ENCODE results near the gene WWTR1.

Gene WWTR1

DNA sequence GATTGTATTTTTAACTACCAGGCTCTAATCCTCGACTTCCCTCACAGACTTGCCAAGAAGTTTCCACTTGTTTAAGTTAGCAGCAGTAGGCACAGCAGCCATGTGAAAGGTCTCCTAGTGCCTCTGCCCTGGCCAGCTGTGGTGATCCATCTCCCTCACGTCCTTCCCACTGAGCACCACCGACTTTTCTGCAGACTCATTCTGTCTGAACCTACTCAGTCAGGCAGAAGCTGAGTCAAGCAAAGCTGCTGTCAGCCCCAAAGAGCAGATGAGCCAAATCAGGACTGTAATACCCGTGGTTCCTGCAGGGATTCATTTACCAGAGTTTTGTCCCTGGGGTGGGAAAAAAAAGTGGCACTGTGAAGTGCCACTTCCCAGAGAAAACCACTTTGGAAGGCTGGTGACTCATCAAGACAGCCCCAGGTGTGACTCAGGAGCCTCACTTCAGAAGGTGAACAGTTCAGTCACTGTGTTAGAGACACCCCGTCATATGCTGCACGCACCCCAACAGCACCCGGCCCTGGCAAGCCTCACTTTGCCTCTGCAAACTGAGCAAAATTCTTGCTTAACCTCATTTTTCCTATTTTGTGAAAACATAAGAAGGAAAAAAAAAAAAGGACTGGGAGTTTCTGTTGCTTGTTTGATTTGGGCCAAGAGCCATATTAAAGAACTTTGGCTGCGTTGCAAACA, 76.0 kb downstream of the WWTR1 start:
- TF ChIP-seq, protein P1, sequence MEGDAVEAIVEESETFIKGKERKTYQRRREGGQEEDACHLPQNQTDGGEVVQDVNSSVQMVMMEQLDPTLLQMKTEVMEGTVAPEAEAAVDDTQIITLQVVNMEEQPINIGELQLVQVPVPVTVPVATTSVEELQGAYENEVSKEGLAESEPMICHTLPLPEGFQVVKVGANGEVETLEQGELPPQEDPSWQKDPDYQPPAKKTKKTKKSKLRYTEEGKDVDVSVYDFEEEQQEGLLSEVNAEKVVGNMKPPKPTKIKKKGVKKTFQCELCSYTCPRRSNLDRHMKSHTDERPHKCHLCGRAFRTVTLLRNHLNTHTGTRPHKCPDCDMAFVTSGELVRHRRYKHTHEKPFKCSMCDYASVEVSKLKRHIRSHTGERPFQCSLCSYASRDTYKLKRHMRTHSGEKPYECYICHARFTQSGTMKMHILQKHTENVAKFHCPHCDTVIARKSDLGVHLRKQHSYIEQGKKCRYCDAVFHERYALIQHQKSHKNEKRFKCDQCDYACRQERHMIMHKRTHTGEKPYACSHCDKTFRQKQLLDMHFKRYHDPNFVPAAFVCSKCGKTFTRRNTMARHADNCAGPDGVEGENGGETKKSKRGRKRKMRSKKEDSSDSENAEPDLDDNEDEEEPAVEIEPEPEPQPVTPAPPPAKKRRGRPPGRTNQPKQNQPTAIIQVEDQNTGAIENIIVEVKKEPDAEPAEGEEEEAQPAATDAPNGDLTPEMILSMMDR (conservative IDR thresholded peaks at IDR 0.05; ENCODE audit: low read depth, low read length): no peak
- peak; percentile 82 for DNase-seq (ENCODE audit: low read depth)
- H3K4me3 ChIP-seq (ENCODE audit: low read depth, low read length): no peak overlapping the region

DNA sequence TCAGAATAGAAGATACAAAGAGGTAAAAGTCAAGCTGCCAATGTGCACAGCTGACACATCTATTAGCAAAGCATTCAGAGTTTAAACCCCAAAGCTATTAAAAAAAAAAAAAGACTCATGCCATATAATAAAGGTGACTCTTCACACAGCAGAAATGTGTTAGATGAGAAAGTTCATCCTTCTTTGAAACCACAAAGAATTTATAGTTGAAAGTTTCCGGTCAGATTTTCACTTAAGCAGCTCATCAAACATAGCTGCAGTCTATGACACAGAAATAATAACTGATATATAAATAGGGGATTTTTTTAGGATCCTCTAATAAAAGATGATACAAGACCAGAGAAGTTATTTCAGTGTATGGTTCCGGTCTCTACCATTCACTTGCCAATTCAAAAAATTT, 76.6 kb downstream of the WWTR1 start:
- no peak overlapping the region for H3K4me3 ChIP-seq (ENCODE audit: low read depth, low read length)
- TF ChIP-seq, protein P1 (conservative IDR thresholded peaks at IDR 0.05; ENCODE audit: low read depth, low read length): no peak

DNA sequence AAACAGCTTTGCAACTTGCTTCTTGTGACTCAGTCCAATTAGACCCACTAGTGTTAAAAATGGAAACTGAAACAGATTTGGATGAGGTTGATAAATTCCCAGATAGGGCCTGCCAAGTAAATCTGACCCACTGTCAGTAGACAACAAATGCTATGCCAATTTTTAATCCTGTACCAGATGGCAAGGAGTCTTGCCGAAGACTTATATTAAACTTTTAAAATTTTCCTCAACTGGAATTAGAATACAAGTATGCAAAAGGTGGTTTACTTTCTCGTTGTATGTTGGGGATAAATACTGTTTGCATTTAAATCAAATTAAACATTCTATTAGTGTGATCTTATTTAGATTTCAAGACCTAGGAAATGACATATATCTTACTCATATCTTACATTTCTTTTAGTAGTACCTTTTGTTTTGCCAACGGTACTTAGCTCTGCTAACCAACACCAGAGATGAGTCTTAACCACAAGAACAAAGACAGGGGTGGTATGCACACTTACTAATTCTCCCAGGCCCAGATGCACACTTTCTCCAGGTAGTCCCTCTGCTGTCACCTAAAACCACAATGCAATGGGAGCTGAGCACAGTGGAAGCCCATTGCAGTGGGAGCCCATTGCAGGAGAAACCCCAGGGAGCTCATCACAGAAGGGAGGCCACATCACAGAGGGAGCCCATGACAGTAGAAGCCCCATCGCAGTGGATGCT, 77.8 kb downstream of the WWTR1 start:
- TF ChIP-seq, protein P1 (conservative IDR thresholded peaks at IDR 0.05; ENCODE audit: low read depth, low read length): no peak
- H3K4me3 ChIP-seq (ENCODE audit: low read depth, low read length): no peak overlapping the region
- peak; percentile 56 for DNase-seq (ENCODE audit: low read depth)

More for the DNA sequence above, 76.6 kb downstream of the WWTR1 start:
- peak; percentile 63 for DNase-seq (ENCODE audit: low read depth)

DNA sequence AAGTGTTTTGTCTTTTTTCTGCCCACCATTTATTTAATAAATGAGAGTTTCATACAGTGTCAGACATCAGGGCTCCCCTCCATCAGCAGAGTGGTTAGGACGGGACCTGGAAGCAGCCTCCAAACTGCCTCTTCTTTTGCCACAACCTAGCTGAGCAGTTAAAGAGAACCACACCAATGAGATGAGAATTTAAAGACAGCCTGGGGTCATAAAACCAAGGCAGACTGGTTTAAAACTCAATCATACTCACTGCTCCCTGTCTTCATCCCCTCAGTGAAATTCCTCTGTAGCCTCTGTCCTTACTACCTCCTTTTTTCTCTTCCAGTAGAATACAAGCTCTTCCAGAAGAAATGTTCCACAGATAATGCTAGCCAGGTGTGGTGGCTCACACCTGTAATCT, 78.7 kb downstream of the WWTR1 start:
- no peak overlapping the region for H3K4me3 ChIP-seq (ENCODE audit: low read depth, low read length)
- no peak for DNase-seq (ENCODE audit: low read depth)
- TF ChIP-seq, protein P1 (conservative IDR thresholded peaks at IDR 0.05; ENCODE audit: low read depth, low read length): no peak

DNA sequence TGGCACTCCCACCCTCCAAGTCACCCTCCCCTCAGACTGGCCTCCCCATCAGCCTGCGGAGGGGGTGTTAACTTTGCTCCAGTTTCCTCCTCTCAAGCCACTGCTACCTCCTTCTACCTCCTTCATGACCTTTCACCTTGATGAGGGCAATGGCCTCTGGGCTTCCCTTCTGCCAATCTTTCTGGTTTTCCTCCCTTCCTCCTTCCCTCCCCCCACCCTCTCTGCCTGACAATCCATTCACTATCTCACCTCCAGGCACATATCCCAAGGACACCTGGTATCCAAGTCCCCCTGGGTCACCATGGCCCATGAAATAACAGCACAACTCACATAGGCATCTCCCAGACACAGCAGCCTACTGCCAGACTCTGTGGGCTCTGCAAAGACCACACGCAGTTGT, 80.0 kb downstream of the WWTR1 start:
- no peak overlapping the region for H3K4me3 ChIP-seq (ENCODE audit: low read depth, low read length)
- TF ChIP-seq, protein P1 (conservative IDR thresholded peaks at IDR 0.05; ENCODE audit: low read depth, low read length): no peak
- DNase-seq (ENCODE audit: low read depth): no peak

DNA sequence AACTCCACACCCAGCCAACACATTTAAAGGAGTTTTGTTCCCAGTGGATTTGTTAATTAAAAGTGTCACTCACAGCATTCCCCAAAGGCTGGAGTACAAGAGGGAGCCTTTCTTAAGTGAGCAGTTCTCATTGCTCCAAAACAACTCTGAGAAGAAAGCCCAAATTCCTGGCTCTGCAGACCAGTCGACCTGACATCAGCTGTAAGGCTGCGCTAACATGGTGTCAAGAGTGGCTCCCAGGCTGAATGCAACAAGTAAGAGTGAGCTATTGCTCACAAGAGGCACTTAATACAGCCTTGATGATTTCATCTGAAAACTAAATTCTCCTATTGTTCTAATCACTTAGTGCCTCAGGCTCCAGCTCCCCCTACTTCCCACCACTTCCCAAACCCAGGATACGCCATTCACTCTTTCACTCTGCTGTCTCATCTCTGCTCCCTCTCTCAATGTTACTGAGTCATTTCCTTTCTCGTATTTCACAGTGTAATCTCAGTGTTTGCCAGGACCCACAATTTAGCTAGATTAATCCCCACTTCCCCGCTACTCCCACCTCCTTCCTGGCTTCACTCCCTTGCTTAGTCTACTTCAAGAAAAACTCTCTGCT, 81.8 kb downstream of the WWTR1 start:
- TF ChIP-seq, protein P1 (conservative IDR thresholded peaks at IDR 0.05; ENCODE audit: low read depth, low read length): no peak
- peak; percentile 90 for DNase-seq (ENCODE audit: low read depth)
- H3K4me3 ChIP-seq (ENCODE audit: low read depth, low read length): peak overlapping the region; percentile 3

Data from choroid plexus epithelial cell (primary cell).